Activated CD4-positive, alpha-beta T cell treated with anti-CD3 and anti-CD28 coated beads, Interleukin-2, amount 10 ng/mL, durations not matched to agents 7 days and 5 days (primary cell): ENCODE measurements around the gene CYP2E1. TPM values are rescaled to one million over a fixed set of nuclear protein-coding genes. Genes with fewer than 3 reads are reported as not detected.
"Not testable (repeated sequence)": the region's sequence is repeated elsewhere in the genome, so short reads cannot be mapped to it uniquely, and the experiment has no call there.

ENCODE experiments used
- CTCF ChIA-PET: fragments of 350-600 bp; sonication (Branson Sonifier 250); formaldehyde crosslinking; loops from one replicate; lab custom pipeline; 2021; ENCODE audit warnings: antibody characterized with exemption; lab: Charles Lee
- POLR2A ChIA-PET: fragments of 350-600 bp; sonication (Branson Sonifier 250); formaldehyde crosslinking; loops from one replicate; lab custom pipeline; 2021; ENCODE audit warnings: antibody characterized with exemption; lab: Charles Lee
- DNase-seq: peaks from one replicate; pipeline ENCODE4 v3.0.0-alpha.2; 2020
- H3K27ac Mint-ChIP-seq: one replicate; pipeline ENCODE4 v1.8.0; 2021; ENCODE audit warnings: mild to moderate bottlenecking, moderate library complexity, mixed read lengths
- H3K27me3 Mint-ChIP-seq: one replicate; pipeline ENCODE4 v1.8.0; 2021; ENCODE audit warnings: mixed read lengths
- H3K36me3 Mint-ChIP-seq: one replicate; pipeline ENCODE4 v1.8.0; 2021; ENCODE audit warnings: low read depth, mixed read lengths
- H3K4me1 Mint-ChIP-seq: one replicate; pipeline ENCODE4 v1.8.0; 2021; ENCODE audit warnings: mixed read lengths
- H3K4me3 Mint-ChIP-seq: one replicate; pipeline ENCODE4 v1.8.0; 2021; ENCODE audit warnings: mild to moderate bottlenecking, moderate library complexity, mixed read lengths
- H3K9me3 Mint-ChIP-seq: one replicate; pipeline ENCODE4 v1.8.0; 2021; ENCODE audit warnings: mixed read lengths
- total RNA-seq, 2 experiments: library from RNA; stranded (reverse); gene quantifications; one replicate each; pipeline ENCODE4 v1.2.3, GENCODE V29; 2021

Gene CYP2E1
- total RNA-seq, 2 experiments from 2014 or later: 0.48 to 0.79 TPM

DNA sequence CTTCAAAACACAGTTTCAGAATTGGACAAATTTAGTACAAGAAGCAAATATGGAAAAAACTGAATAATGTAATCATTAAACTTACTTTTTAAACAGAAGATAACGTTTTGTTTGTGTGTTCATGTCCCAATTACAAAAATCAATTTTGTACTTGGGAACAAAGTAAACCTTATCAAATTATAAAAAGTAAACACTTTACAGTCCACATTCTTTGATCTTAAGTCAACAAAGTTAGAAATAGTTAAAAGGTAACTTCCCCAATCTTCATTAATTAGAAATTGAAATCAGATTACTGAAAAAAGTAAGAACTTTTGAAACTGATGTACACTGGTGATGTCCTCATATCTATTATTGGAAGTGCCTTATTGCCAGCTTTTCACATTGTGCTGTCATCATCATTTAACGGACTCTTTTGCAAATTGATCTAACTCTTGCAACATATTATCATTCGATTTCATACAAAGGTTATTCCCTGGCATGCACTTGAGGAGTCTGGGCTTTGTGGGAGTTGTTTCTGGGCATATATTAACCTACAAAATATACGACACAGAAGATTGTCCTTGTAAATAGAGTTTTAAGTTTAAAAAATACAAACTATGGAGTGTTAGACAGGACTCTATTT, 15.1 kb upstream of the CYP2E1 start:
- Mint-ChIP-seq H3K27me3 (peaks cover 40% of the 10 kb centered on the region), H3K4me1 (no peaks in the 10 kb centered on the region), H3K27ac (no peak overlapping the region), H3K36me3 (no peaks in the 10 kb centered on the region), H3K4me3 (no peak overlapping the region), H3K9me3 (no peaks in the 10 kb centered on the region)
- ChIA-PET POLR2A (no interaction called here), CTCF (no interaction called here)
- no peak for DNase-seq

DNA sequence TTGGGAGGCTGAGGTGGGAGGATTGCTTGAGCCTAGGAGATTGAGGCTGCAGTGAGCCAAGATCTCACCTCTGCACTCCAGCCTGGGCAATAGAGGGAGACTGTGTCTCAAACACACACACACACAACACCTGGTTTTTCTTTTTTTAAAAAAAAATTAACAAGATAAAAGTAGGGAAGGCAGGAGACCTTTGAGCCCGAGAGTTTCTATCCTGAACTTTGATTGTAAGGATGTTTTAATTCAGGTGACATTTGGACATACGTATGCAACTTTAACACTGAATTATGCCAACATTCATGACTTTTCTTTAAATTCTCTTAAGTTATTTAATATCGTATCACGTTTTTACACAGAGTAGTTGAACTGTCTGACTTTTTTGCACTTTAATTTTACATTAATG, 11.7 kb upstream of the CYP2E1 start:
- Mint-ChIP-seq H3K27ac (no peak overlapping the region), H3K4me1 (peaks cover 10% of the 10 kb centered on the region), H3K36me3 (no peaks in the 10 kb centered on the region), H3K9me3 (no peaks in the 10 kb centered on the region), H3K27me3 (peaks cover 33% of the 10 kb centered on the region), H3K4me3 (no peak overlapping the region)
- POLR2A ChIA-PET: no interaction called here
- DNase-seq: no peak
- CTCF ChIA-PET: no interaction called here

DNA sequence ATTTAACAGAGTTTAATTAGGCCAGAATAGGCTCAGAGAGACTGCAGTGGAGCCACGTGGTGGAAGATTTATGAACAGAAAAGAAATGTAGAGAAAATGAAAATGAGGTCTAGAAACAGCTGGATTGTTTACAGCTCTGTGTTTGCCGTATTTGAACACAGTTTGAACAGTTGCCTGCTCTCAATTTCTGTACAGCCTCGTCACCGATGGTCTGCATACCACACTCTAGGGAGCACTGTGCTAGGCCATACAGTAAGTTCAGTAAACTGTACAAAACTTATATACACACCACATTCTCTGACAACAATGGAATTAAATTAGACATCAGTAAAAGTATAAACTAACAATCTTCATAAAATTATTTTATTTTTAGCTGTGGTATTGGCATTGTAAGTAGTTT, 11.1 kb upstream of the CYP2E1 start:
- no peaks in the 10 kb centered on the region for H3K9me3 Mint-ChIP-seq
- no peak overlapping the region for H3K27ac Mint-ChIP-seq
- CTCF ChIA-PET: no interaction called here
- H3K4me3 Mint-ChIP-seq: no peak overlapping the region
- POLR2A ChIA-PET: no interaction called here
- H3K4me1 Mint-ChIP-seq: peaks cover 10% of the 10 kb centered on the region
- no peaks in the 10 kb centered on the region for H3K36me3 Mint-ChIP-seq
- peaks cover 33% of the 10 kb centered on the region for H3K27me3 Mint-ChIP-seq
- no peak for DNase-seq

DNA sequence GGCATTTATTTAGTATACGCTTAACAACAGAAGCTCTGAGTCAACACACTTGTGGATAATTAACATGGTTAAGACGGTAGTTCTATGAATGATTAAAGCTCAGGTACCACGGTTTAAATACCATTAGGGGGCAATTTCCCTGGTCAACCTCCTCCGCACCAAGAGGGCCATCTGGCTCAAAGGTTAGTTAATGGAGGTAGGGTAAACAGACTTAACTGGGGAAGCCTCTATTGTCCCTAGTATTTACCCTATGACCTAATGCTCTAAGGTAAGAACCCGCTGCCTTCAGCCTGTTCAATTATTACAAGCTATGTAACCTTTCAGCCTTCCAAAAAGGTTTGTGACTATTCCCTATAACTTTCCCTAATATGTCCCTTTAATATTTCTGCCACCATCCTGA, 8.6 kb upstream of the CYP2E1 start:
- CTCF ChIA-PET: interaction anchor here (1.3 kb wide), 1 partner anchor 189 kb away, joined by 3 read pairs; no protein-coding TSS in a partner anchor

DNA sequence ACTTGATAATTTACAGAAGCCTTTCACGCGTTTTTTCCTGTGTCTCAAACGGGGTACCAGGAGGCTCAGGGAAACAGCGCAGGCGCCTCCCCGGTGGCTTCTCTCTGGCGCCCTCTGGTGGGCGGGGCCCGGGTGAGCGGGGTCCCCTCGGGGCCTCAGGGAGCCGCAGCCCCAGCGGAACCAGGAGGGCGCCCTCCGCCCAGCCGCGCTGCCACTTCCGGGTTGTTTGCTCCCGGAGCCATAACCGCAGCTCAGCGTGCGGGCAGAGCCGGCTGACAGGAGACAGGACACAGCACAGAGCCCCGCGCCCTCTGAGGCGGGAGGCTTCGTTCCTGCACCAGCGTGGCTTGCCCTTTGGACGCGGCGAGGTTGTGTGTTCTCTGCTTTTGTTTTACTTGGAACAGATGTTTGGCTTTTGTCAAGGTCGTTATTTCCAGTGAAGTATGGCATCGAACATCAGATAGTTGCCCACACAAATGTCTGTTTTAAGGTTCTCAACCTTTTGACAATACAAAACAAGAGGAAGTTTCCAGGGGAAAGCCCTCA, 6.9 kb upstream of the CYP2E1 start:
- Mint-ChIP-seq H3K27me3 (peaks cover 34% of the 10 kb centered on the region), H3K36me3 (peaks cover 4% of the 10 kb centered on the region), H3K4me1 (peaks cover 10% of the 10 kb centered on the region), H3K27ac (no peak overlapping the region), H3K9me3 (peaks cover 4% of the 10 kb centered on the region), H3K4me3 (peak overlapping the region; percentile 3)
- CTCF ChIA-PET: interaction anchor here (1.0 to 1.9 kb wide), 4 partner anchors 10 to 78 kb away, joined by 3 to 6 read pairs (median 4); no protein-coding TSS in a partner anchor
- DNase-seq: peak; percentile 87
- POLR2A ChIA-PET: interaction anchor here (0.7 kb wide), 1 partner anchor 1066 kb away, joined by 3 read pairs; no protein-coding TSS in a partner anchor

More for the DNA sequence above, 8.6 kb upstream of the CYP2E1 start:
- H3K36me3 Mint-ChIP-seq, H3K9me3 Mint-ChIP-seq, H3K27ac Mint-ChIP-seq, POLR2A ChIA-PET, H3K4me3 Mint-ChIP-seq, DNase-seq: not testable (repeated sequence)
- Mint-ChIP-seq H3K27me3 (peaks cover 38% of the 10 kb centered on the region), H3K4me1 (peaks cover 10% of the 10 kb centered on the region)

DNA sequence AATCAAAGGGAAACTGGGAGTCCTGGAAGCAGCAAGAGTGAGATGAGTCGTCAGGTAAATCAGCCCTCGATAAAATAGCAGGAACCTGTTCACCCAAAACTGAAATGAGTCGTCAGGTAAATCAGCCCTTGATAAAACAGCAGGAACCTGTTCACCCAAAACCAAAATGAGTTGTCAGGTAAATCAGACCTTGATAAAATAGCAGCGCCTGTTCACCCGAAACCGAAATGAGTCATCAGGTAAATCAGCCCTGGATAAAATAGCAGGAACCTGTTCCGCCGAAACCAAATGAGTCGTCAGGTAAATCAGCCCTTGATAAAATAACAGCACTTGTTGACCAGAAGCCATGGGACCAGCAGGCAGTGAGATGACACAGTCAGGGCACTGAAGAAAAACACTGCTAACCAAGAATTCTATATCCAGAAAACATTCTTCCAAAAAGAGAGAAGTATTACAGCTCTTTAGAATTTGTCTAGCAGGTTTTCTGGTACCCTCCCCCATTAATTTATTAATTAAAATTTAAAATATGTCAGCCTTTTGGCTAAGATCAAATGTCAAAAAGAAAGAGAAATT, 3.4 kb upstream of the CYP2E1 start:
- peaks cover 49% of the 10 kb centered on the region for H3K27me3 Mint-ChIP-seq
- peaks cover 4% of the 10 kb centered on the region for H3K9me3 Mint-ChIP-seq
- peaks cover 4% of the 10 kb centered on the region for H3K36me3 Mint-ChIP-seq
- ChIA-PET CTCF (no interaction called here), POLR2A (no interaction called here)
- no peak overlapping the region for H3K27ac Mint-ChIP-seq
- peaks cover 14% of the 10 kb centered on the region for H3K4me1 Mint-ChIP-seq
- no peak overlapping the region for H3K4me3 Mint-ChIP-seq
- DNase-seq: no peak

DNA sequence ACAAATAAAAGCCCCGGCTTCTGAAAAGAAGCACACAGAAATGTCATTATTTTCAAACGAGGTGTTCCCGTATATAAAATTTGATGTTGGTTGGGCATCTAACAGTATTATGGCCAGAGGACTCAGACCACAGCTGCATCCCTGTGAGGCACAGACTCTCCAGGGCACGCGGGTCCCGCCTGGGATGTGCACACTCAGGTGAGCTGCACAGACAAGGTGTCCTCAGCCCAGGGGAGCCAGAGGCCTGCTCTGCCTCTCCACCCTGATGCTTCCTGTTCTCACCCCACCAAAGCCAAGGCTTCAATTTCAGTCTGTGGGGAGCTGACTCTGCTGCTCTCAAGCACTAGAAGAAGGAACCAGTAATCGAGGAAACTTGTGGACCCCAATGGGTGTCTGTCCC, 1.7 kb upstream of the CYP2E1 start:
- CTCF ChIA-PET: no interaction called here
- Mint-ChIP-seq H3K9me3 (peaks cover 4% of the 10 kb centered on the region), H3K4me1 (peaks cover 19% of the 10 kb centered on the region), H3K4me3 (no peak overlapping the region), H3K36me3 (peaks cover 4% of the 10 kb centered on the region), H3K27me3 (peaks cover 65% of the 10 kb centered on the region), H3K27ac (no peak overlapping the region)
- POLR2A ChIA-PET: no interaction called here
- DNase-seq: no peak

DNA sequence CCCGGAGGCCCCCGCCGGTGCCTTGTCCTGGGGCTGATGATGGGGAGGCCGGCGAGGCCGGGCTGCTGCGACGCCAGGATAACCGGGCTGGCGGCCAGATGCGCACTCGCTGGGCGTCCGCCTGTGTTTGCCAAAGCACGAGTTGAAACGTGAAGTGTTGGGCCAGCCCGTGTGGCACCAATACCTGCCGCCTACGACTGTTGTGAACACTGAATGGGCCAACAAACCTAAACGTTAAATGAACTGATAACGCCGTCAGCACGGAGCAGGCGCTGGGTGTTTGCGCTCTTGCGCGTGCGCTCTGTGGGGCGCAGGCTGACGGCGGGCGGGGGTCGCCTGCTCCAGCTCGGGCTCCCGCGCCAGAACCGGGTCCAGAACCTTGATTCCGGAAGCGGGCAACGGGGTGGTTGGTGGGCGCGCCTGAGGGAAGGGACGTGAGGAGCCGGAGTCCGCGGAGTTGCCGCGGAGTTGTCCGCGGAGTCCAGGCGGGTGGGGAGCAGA, 658 bp downstream of the CYP2E1 start:
- peaks cover 65% of the 10 kb centered on the region for H3K27me3 Mint-ChIP-seq
- CTCF ChIA-PET: no interaction called here
- H3K36me3 Mint-ChIP-seq: peaks cover 4% of the 10 kb centered on the region
- H3K4me1 Mint-ChIP-seq: peaks cover 19% of the 10 kb centered on the region
- peaks cover 4% of the 10 kb centered on the region for H3K9me3 Mint-ChIP-seq
- no peak overlapping the region for H3K27ac Mint-ChIP-seq
- POLR2A ChIA-PET: no interaction called here
- DNase-seq: no peak
- H3K4me3 Mint-ChIP-seq: no peak overlapping the region

DNA sequence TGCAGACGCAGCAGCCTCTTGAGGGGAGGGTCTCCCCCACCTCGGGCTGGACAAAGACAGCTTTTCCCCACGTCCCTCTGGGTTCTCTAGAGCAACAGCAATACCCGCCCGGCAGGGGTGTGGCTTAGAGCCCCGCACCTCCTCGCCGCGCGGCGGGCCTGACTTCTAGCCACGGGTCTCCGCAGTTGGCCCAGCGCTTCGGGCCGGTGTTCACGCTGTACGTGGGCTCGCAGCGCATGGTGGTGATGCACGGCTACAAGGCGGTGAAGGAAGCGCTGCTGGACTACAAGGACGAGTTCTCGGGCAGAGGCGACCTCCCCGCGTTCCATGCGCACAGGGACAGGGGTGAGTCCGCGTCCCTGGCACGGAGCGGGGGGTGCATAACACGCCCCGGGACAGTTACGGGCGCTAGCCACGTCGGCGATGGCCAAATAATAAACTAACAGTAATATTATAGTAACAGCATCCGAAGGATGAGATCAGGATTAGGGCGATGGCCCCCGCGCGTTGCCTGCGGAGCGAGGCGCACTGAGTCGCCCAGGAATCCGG, 1.2 kb downstream of the CYP2E1 start:
- CTCF ChIA-PET: no interaction called here
- Mint-ChIP-seq H3K27me3 (peaks cover 61% of the 10 kb centered on the region), H3K4me3 (no peak overlapping the region)

DNA sequence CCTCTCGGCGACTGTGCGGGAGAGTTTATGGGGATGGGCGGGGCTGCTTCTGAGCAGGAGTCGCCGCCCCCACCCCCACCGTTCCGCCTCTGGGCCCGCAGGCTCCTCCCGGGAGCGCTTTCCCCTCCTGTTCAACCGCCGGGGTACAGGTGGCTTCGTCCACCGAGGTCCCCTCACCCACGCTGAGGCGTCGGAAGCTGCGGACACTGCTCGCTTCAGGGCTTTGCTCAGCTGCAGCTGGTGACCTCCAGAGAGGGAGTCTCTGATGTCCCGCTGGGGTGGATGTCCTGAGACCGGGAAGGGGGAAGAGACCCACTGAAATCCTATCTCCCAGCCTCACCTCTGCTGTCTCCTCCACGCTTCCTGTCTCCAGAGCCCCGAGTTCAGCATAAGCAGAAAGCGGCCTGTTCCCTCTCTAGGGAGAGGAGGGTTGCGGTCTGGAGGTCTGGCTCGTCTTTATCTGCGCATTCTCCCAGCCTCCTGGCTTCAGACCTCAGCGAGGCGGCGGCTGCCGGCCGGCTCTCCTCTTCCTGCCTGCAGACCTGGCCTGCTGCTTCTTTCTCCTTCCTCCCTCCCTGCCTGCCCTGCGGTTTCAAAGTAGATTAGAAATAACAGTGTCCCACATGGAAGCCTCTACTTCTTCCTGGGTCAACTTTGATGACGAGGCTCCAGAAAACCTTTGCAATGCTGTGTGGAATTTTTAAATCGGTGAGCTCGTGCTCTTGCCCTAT, 1.8 kb downstream of the CYP2E1 start:
- no peak for DNase-seq
- no peaks in the 10 kb centered on the region for H3K9me3 Mint-ChIP-seq
- peaks cover 56% of the 10 kb centered on the region for H3K27me3 Mint-ChIP-seq
- H3K27ac Mint-ChIP-seq: no peak overlapping the region
- no peaks in the 10 kb centered on the region for H3K36me3 Mint-ChIP-seq
- ChIA-PET CTCF (interaction anchor here (1.0 kb wide), 1 partner anchor 8 kb away, joined by 3 read pairs; no protein-coding TSS in a partner anchor), POLR2A (no interaction called here)
- peaks cover 19% of the 10 kb centered on the region for H3K4me1 Mint-ChIP-seq
- peak overlapping the region; percentile 40 for H3K4me3 Mint-ChIP-seq

More for the DNA sequence above, 1.2 kb downstream of the CYP2E1 start:
- no peak overlapping the region for H3K27ac Mint-ChIP-seq
- peaks cover 1% of the 10 kb centered on the region for H3K9me3 Mint-ChIP-seq
- no peak for DNase-seq
- peaks cover 1% of the 10 kb centered on the region for H3K36me3 Mint-ChIP-seq
- POLR2A ChIA-PET: no interaction called here
- H3K4me1 Mint-ChIP-seq: peaks cover 19% of the 10 kb centered on the region

DNA sequence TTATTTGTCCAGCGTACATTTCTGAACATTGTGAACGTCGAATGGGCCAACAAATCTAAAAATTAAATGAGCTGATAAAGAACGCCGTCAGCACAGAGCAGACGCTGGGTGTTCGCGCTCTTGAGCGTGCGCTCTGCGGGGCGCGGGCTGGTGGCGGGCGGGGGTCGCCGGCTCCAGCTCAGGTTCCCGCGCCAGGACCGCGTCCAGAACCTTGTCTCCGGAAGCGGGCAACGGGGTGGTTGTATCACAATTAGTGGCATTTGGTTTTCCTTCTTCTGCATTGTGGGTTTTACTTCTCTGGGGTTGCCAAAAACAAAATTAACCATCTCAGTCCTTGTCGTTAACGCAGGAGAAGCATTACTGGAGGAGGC, 2.4 kb downstream of the CYP2E1 start:
- peaks cover 56% of the 10 kb centered on the region for H3K27me3 Mint-ChIP-seq
- peak overlapping the region; percentile 40 for H3K4me3 Mint-ChIP-seq
- POLR2A ChIA-PET: no interaction called here
- H3K9me3 Mint-ChIP-seq: no peaks in the 10 kb centered on the region
- DNase-seq: no peak
- H3K36me3 Mint-ChIP-seq: no peaks in the 10 kb centered on the region
- peaks cover 19% of the 10 kb centered on the region for H3K4me1 Mint-ChIP-seq
- CTCF ChIA-PET: interaction anchor here (1.0 kb wide), 1 partner anchor 9 kb away, joined by 3 read pairs; no protein-coding TSS in a partner anchor
- no peak overlapping the region for H3K27ac Mint-ChIP-seq

DNA sequence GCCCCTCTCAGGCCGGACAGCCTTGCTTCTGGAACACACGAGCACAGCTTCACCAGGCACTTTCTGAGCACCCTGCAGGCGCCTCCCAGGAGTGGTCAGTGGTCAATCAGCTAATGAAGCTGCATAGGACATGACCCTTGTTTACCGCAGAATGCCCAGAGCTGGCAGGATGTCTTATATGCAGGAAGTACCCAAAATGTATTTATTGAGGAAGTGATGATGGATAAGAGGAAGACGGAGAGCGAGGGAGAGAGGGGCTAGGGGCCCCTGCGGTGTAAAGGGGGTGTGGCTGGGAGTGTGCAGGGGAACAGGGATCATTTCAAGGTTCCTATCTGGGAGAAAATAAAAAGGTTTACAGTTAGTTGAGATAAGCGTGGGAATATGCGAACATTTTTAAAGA, 3.3 kb downstream of the CYP2E1 start:
- no peak overlapping the region for H3K27ac Mint-ChIP-seq
- no peaks in the 10 kb centered on the region for H3K9me3 Mint-ChIP-seq
- DNase-seq: no peak
- POLR2A ChIA-PET: no interaction called here
- H3K4me3 Mint-ChIP-seq: no peak overlapping the region
- CTCF ChIA-PET: no interaction called here
- peaks cover 19% of the 10 kb centered on the region for H3K4me1 Mint-ChIP-seq
- H3K27me3 Mint-ChIP-seq: peaks cover 55% of the 10 kb centered on the region
- H3K36me3 Mint-ChIP-seq: no peaks in the 10 kb centered on the region
